ENCODE measurements around the gene FEZF2.

- TF ChIP-seq EZH2 (IDR thresholded peaks at IDR 0.05) (no peak), POLR2AphosphoS5 (IDR thresholded peaks at IDR 0.05; ENCODE audit: borderline replicate concordance, low read depth, low read length) (no peak), FOXP2 (optimal IDR thresholded peaks at IDR 0.05; ENCODE audit: control extremely low read depth, extremely low read length, insufficient read depth) (no peak)
Measured at GRCh38 chr3:62378311-62378789, 5.0 kb upstream of the FEZF2 start.

All from SK-N-MC (cell line).